GM12891 (cell line): ENCODE data around the gene CLTCL1. TPM values are rescaled to one million over a fixed set of nuclear protein-coding genes. Genes with fewer than 3 reads are reported as not detected.
"Not testable (repeated sequence)": the region's sequence is repeated elsewhere in the genome, so short reads cannot be mapped to it uniquely, and the experiment has no call there.

Experiments used
- DNase-seq: peaks from one replicate; pipeline ENCODE4 v3.0.0; 2011; ENCODE audit warnings: low spot score; ENCODE audit not compliant: insufficient read length
- FAIRE-seq: peaks from 2 replicates; lab custom pipeline; 2011; peaks lifted over from hg19 to GRCh38; lab: Jason Lieb, UNC
- PAX5 ChIP-seq: IDR thresholded peaks from 2 replicates; pipeline ENCODE4 v1.6.1; 2011; ENCODE audit warnings: low read length, moderate library complexity, mild to moderate bottlenecking; ENCODE audit not compliant: insufficient read depth, severe bottlenecking
- POLR2A ChIP-seq: IDR thresholded peaks from 2 replicates; pipeline ENCODE4 v1.6.1; 2011; ENCODE audit warnings: low read depth, low read length, control low read depth
- POLR2AphosphoS5 ChIP-seq: IDR thresholded peaks from 2 replicates; pipeline ENCODE4 v1.6.1; 2011; ENCODE audit warnings: low read depth, low read length, control low read depth
- POU2F2 ChIP-seq: IDR thresholded peaks from 2 replicates; pipeline ENCODE4 v1.6.1; 2011; ENCODE audit warnings: low read depth, mild to moderate bottlenecking, control low read depth, low read length, moderate library complexity
- SPI1 ChIP-seq: IDR thresholded peaks from 2 replicates; pipeline ENCODE4 v1.6.1; 2011; ENCODE audit warnings: low read depth, low read length, control low read depth
- TAF1 ChIP-seq: IDR thresholded peaks from 2 replicates; pipeline ENCODE4 v1.6.1; 2011; ENCODE audit warnings: low read depth, low read length, control low read depth
- polyA plus RNA-seq: library from polyadenylated mRNA; unstranded; fragments of >200 nt; gene quantifications from one replicate; pipeline ENCODE4 v1.2.1, GENCODE V29; 2012; ENCODE audit warnings: low read depth, missing spikeins, inconsistent platforms; ENCODE audit not compliant: missing spikeins

The CLTCL1 gene
- polyA plus RNA-seq = 0.12 TPM

DNA sequence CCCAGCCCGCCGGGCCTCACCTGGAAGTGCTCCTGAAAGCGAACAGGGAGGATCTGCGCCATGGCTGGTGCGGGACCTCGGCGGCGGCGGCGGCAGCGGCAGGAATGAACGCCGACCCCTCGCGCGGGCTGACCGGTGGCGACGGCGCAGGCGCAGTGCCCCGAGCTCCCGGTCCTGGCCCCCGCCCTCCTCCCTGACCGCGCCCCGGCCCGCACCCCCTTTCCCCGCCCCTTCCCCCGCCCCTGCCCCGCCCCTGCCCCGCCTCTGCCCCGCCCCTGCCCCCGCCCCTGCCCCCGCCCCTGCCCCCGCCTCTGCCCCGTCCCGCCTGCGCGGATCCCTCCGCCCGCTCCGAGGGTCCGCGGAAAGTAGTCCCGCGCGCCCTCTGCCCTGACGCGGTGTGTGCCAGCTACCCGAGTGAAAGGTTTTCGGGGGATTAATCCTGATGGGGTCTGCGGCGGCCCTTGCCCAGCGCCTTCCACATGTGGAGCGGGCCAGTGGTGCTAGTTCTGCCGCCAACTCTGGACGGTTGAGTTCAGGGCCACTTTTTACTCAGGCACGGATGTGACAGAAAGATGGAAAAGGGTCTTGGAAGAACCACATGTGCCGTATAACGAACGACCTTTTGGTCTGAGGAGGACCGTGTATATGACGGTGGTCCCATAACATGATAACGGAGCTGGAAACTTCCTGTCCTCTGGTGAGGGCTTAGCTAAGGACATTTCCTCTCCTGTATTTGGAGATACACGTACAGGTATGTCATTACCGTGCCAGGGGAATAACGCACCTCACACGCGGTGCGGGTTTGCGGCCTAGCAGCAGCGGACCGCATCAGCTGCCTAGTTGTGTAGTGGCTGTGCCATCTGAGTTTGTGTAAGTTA, at the start of gene CLTCL1:
Gene CLTCL1 (minus strand): TSS at position 140 of the 878 bp plus-strand sequence. CDS start 78 bp downstream, at position 62.
- peak; percentile 93 for DNase-seq
- FAIRE-seq = no peak
- TF ChIP-seq POU2F2 (no peak), TAF1 (no peak), POLR2AphosphoS5 (no peak), SPI1 (no peak), POLR2A (no peak), PAX5 (no peak)

DNA sequence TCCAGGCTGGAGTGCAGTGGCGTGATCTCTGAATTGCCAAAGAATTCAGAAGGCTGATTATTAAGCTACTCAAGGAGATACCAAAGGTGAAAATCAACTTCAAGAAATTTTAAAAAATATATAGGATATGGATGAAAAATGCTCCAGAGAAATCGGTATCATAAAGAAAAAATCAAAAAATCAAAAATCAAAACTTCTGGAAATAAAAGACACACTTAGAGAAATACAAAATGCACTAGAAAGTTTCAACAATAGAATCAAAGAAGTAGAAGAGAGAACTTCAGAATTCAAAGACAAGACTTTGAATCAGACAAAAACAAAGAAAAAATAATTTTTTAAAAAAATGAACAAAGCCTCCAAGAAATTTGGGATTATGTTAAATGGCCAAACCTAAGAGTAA, 45.6 kb upstream of the CLTCL1 start:
- FAIRE-seq (no peak), DNase-seq (no peak)
- TF ChIP-seq SPI1 (no peak), PAX5 (no peak), POLR2AphosphoS5 (no peak), POLR2A (no peak), POU2F2 (no peak), TAF1 (no peak)

DNA sequence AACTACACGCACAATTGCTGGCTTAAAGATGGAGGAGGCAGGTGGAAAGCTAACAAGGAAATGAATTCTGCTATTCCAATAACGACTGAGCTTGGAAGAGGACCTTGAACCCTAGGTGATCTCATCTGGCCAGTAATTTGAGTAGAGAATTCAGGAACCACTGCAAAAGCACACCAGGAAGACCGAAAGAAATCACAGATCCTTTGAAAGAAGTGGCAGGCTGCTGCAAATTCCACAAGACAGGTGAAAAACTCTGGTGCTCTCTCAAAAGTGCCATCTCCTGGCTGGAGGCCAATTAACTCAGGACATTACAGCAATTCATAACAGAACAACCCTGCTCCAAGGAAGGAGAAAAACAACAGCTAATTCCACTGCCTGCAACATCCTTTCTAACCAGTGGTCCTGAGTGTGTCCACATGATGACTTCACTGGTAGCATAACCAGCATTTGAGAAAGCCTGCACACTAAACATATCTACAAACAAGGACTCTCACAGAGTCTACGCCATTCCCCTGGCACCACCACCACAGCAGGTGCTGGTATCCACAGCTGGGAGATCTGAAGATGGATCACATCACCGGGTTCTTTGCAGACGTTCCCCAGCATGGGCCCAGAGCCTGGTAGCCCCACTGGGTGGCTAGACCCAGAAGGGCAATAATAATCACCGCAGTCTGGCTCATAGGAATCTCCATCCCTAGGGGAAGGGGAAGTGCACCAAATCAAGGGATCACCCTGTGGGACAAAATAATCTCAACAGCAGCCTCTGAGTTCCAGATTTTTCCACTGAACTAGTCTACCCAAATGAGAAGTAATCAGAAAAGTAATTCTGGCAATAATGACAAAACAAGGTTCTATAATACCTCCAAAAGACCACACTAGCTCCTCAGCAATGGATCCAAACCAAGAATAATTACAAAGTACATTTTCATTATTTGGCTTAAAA, 44.9 kb upstream of the CLTCL1 start:
- no peak for FAIRE-seq
- DNase-seq = no peak

DNA sequence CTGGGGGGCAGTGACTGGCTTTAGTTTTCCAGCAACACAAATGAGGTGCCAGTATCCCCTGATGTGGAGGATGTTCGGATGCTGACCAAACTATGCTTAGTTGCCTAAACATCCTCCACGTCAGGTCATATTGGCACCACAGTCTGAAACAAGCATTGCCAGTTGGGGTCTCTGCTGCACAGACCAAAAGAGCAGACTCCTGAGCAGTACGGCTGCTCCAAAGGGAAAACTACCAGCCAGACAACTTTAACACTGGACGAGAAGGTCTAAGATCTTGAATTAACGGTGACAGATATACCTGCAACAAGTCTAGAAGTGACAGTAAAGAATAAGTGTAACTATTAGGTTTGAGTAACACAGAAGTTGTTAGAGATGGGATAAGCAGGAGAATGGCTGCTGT, 40.5 kb upstream of the CLTCL1 start:
- DNase-seq = no peak
- no peak for TF ChIP-seq SPI1
- no peak for TF ChIP-seq PAX5
- no peak for TF ChIP-seq TAF1
- no peak for TF ChIP-seq POLR2A
- TF ChIP-seq POLR2AphosphoS5 = no peak
- no peak for TF ChIP-seq POU2F2
- no peak for FAIRE-seq

More for the DNA sequence above, 44.9 kb upstream of the CLTCL1 start:
- TF ChIP-seq TAF1 = no peak
- TF ChIP-seq PAX5 = no peak
- no peak for TF ChIP-seq POLR2AphosphoS5
- no peak for TF ChIP-seq POU2F2
- TF ChIP-seq POLR2A = no peak
- no peak for TF ChIP-seq SPI1

GRCh38 chr22:19331474-19331873, 40.0 kb upstream of the CLTCL1 start:
- no peak for FAIRE-seq
- no peak for DNase-seq
- TF ChIP-seq POU2F2 (no peak), PAX5 (no peak), POLR2A (no peak), SPI1 (no peak), TAF1 (no peak), POLR2AphosphoS5 (no peak)

DNA sequence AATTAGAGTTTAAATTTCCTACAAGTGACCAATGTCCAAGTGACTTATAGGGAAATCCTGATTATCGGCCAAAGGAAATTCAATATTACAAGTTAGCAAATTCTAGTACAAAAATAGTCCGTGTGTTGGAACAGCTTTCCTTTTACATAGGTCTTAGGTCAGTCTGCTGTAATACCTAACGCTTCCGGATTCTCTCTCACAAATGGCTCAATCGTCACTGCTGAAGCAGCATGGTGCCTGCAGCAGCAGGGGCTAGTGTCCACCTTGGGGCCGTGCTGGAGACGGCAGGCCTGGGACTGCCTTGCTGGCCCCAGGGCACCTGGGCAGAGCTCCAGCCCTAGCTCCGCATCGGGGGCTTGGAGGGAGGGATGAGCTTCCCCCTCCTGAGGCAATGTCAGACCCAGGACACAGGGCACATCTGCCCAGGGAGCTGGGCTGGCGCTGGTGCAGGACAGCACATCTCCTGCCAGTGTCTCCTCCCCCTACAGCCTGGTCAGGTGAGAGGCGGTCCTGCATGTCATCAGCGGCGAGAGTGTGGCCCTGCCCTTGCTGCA, 39.4 kb upstream of the CLTCL1 start:
- DNase-seq = no peak
- TF ChIP-seq POLR2AphosphoS5 (no peak), POU2F2 (no peak), TAF1 (no peak), PAX5 (no peak), SPI1 (no peak), POLR2A (no peak)
- FAIRE-seq = no peak

- not testable (repeated sequence) for DNase-seq, FAIRE-seq
Measured at GRCh38 chr22:19330205-19330604, 38.7 kb upstream of the CLTCL1 start.

DNA sequence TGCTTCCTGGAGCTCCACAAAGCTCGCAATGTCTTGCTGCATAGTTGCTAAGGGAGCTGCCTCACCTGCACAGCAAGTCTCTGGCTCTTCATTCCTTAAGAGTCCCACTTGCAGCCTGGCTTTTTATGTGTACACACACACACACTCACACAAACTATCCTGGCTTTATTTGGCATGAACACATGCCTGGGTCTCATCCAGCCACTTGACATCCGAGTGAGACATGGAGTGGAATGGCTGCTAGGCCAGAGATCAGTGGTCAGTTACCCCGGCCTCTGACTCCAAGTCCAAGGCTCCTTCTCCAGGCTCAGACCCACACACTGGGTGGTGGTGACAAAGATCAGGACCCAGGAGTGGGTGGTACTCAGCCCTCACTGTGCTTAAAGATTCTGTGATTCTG, 37.9 kb upstream of the CLTCL1 start:
- no peak for FAIRE-seq
- no peak for DNase-seq
- no peak for TF ChIP-seq POLR2A
- TF ChIP-seq POLR2AphosphoS5 = no peak
- no peak for TF ChIP-seq SPI1
- TF ChIP-seq TAF1 = no peak
- TF ChIP-seq POU2F2 = no peak
- no peak for TF ChIP-seq PAX5

GRCh38 chr22:19325296-19325948, 33.9 kb upstream of the CLTCL1 start:
- FAIRE-seq = no peak
- no peak for TF ChIP-seq PAX5
- no peak for TF ChIP-seq POLR2AphosphoS5
- TF ChIP-seq TAF1 = no peak
- no peak for TF ChIP-seq SPI1
- no peak for TF ChIP-seq POU2F2
- no peak for TF ChIP-seq POLR2A
- no peak for DNase-seq

GRCh38 chr22:19323420-19323819, 31.9 kb upstream of the CLTCL1 start:
- FAIRE-seq, DNase-seq: not testable (repeated sequence)
